Kidney epithelial cell (primary cell): ENCODE measurements around the gene LAIR2. TPM values are rescaled to one million over a fixed set of nuclear protein-coding genes. Genes with fewer than 3 reads are reported as not detected.
A peak's percentile ranks its signal among the peaks of the same experiment; 100 is the strongest.

Experiments
- DNase-seq: peaks from one replicate; pipeline ENCODE4 v3.0.0-alpha.2; 2010; ENCODE audit warnings: low read depth
- H3K27me3 ChIP-seq: 2 replicates; pipeline ENCODE4 v1.6.0; 2011; ENCODE audit warnings: low read length; ENCODE audit not compliant: control insufficient read depth, insufficient read depth
- H3K36me3 ChIP-seq: 2 replicates; pipeline ENCODE4 v1.5.1; 2011; ENCODE audit warnings: low read length; ENCODE audit not compliant: control insufficient read depth, insufficient read depth
- H3K4me3 ChIP-seq: 2 replicates; pipeline ENCODE4 v1.5.1; 2011; ENCODE audit warnings: low read depth, mild to moderate bottlenecking, control low read depth, low read length
- CTCF ChIP-seq: IDR thresholded peaks from 2 replicates; pipeline ENCODE4 v1.5.1; 2011; ENCODE audit warnings: mild to moderate bottlenecking, moderate library complexity, low read length, control low read depth, inconsistent platforms; ENCODE audit not compliant: insufficient read depth, poor library complexity, severe bottlenecking
- total RNA-seq: library from RNA; depleted of rRNA; stranded (reverse); fragments of >200 nt; gene quantifications from 2 replicates; pipeline ENCODE4 v1.2.3, GENCODE V29; 2015

LAIR2 gene
- total RNA-seq, 1 donor from 2014 or later, result not detected

DNA sequence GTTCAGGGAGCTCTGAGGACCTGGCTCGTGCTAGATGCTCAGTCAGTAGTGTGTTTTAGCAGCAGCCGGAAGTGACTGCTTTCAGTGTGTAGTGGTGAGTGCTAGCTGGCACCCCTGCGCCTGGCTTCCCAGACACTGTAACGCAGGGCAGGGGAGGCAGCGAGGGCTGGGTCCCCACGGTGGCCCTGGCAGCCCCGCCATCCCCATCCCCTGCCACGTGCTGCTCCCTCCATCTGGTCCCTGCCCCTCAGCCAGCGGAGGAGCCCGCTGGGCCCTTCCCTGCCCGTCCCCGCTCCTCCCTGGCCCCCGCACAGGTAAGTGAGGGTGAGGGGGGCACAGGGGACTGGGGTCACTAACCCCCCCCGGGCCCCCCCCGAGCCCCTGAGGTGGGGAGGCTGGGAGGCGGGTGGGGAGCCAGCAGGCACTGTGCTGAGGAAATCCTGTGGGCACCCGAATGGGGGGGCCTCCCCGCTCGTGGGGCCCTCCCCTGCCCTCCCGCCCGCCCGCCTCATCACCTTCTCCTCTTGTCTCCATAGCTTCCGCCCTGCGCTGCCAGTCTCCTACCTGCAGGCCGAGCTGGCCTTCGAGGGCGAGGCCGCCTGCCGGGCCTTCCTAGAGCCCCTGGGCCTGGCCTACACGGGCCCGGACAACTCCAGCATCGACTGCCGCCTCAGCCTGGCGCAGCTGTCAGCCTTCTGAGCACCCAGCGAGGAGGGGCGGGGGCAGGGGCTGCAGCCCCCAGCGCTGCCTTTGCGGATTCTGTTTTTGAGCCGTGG, 42.2 kb upstream of the LAIR2 start:
- H3K27me3 ChIP-seq, result no peaks in the 10 kb centered on the region
- TF ChIP-seq CTCF, result no peak
- no peak for DNase-seq
- peaks cover 14% of the 10 kb centered on the region for H3K36me3 ChIP-seq
- no peak overlapping the region for H3K4me3 ChIP-seq

DNA sequence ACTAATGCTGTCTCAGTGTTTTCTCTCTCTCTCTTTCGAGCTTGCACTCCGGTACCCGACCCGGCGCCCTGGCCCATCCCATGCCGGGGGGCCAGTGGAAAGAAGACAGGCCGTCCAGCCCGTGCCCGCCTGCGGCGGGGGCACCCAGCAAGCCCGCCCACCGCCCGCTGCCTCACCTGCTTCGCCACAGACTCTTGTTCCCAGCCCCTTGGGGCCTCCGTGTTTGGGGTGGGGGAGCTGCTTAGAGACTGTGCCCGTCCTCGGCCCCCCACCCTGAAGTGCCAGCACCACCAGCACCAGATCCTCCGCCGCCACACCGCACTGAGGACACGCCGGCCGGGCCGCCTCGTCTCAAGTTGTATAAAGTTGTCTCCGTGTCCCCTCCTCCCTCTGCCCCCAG, 41.4 kb upstream of the LAIR2 start:
- no peak overlapping the region for H3K4me3 ChIP-seq
- no peaks in the 10 kb centered on the region for H3K27me3 ChIP-seq
- no peak for TF ChIP-seq CTCF
- H3K36me3 ChIP-seq, result peaks cover 14% of the 10 kb centered on the region
- DNase-seq, result no peak

DNA sequence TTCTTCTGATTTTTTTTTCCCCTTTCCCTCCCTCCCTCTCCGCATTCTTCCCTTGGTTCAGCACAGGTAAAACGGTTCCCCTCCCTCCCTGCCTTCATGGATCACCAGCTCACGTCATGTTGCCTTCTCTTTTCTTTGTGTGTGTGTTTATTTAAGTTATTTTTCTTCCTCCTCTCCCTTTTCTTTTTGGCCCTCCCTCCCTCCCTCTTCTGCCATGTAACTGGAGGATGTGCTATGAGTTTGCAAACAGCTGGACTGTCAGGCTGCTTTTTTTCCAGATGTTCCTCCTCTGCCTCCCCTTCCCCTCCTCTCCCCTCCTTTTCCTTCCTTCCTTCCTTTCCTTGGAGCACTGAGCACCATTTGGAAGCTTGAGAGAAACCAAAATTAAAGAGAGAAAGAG, 41.0 kb upstream of the LAIR2 start:
- no peaks in the 10 kb centered on the region for H3K27me3 ChIP-seq
- DNase-seq, result no peak
- no peak overlapping the region for H3K4me3 ChIP-seq
- peaks cover 13% of the 10 kb centered on the region for H3K36me3 ChIP-seq
- no peak for TF ChIP-seq CTCF

DNA sequence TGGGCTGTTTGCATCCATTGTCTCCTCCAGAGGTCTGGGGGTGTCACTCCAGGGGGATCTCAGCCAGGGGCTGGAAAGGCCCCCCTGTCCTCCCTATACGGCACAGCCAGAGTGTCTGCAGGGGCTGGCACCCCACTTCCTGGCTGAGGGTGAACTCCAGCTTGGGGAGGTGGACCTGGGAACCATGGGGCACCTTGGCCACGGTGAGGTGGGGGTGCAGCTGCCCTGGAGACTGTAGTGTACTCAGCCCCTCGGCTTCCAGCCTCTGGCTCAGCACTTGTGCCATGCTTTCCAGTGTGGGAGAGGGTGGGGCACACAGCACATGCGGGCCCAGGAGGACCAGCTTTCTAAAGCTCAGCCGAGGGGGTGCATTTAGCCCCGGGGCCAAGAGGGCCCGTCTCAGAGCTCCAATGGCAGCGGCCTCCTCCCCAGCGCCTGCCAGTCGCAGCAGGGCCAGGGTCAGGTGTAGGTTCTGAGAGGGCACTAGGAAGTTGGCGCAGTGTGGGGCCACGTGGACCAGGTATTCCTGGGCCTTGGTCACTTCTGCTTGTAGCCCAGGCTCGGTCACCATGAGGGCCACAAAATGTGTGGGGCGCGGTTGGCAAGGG, 40.5 kb upstream of the LAIR2 start:
- no peak for TF ChIP-seq CTCF
- Histone ChIP-seq H3K36me3 (peaks cover 11% of the 10 kb centered on the region), H3K4me3 (peak overlapping the region; percentile 56), H3K27me3 (no peaks in the 10 kb centered on the region)
- DNase-seq, result no peak

DNA sequence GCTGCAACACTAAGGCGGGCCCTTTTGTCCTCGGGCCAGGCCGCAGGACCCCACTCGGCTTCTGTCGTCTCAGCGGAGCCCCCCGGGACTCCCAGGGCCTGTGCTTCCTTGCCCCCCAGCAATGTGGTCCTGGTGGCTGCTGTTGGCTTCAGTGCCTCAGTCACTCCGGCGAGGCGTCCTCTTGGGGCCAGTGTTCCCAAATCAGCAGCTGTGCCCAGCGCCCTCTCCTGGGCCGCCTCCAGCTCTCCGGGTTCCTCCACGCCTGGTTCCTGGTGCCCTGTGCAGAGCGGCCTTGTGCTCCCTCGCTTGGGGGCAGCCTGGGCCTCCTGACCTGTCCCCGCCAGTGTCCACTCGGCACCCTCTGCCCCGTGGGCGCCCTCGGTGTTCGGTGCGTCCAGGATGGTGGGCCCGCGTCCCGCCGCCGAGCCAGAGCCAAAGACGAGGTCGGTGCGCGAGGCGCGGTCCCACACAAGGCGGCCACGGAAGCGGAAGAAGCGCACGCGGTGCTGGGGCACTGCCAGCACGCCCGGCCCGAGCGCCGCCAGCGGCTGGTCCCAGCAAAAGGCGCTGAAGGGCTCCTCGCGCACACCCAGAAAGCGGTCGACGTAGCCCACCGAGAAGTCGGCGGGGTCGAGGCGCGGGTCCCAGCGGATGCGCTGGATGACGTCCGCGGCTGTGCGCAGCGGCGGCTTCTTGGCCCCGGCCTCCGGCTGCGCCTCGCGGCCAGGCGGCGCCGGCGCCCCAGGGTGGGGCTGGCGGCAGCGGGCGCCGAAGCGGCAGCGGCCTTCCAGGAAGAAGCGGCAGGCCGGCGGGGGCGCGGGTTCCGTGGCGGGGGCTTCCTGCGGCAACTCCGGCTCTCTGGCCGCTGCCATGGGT, 39.7 kb upstream of the LAIR2 start:
- Histone ChIP-seq H3K4me3 (peak overlapping the region; percentile 56), H3K27me3 (no peaks in the 10 kb centered on the region), H3K36me3 (peaks cover 11% of the 10 kb centered on the region)
- DNase-seq, result no peak
- TF ChIP-seq CTCF, result peak; percentile 19
